HG03045 (cell line): Measurements from ENCODE around the gene MPST.

Experiments used
- ATAC-seq: cut with Tn5 transposase; IDR thresholded peaks from one replicate; pipeline ENCODE4 v1.9.1; 2021; ENCODE audit warnings: mild to moderate bottlenecking, moderate library complexity; ENCODE audit not compliant: unreplicated experiment

MPST gene

GRCh38 chr22:37021710-37022482 is 2.4 kb downstream of the MPST start:
- ATAC-seq: no peak

DNA sequence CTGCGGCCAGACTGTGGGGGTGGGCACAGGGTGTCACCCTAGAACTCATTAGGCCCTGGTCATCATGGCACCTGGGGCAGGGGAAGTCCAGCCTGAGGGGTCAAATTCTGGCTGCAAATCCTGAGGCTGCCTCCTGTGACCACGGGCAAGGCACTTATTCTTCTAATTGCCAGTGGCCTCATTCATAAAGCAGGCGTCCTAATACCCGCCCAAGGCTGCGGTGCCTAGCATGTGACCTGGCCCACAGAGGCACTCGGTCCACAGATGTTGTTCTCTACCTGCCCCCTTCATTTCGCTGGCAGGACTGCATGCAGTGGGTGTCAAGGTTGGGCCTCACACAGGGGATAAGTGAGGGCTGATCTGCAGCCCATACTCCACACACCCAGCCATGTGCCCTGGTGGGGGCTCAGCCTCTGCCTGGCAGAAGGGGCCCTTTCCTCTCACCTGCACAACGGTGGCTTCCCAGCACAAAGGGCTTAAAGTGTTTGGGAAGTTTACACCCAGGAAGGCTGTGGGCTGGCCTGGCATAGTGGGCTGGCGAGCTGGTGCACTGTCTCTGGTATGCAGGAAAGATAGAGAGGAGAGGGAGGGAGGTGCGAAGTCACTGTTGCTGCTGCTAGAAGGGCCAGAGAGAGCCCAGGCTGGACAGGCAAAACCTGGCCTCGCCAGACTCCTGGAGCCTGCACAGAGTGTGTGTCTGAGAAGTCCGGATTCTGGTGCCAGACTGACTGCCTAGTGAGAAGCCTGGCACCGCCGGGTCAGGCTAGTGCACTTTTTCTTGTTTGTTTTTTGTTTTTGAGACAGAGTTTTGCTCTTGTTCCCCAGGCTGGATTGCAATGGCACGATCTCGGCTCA is 3.2 kb downstream of the MPST start:
- no peak for ATAC-seq

DNA sequence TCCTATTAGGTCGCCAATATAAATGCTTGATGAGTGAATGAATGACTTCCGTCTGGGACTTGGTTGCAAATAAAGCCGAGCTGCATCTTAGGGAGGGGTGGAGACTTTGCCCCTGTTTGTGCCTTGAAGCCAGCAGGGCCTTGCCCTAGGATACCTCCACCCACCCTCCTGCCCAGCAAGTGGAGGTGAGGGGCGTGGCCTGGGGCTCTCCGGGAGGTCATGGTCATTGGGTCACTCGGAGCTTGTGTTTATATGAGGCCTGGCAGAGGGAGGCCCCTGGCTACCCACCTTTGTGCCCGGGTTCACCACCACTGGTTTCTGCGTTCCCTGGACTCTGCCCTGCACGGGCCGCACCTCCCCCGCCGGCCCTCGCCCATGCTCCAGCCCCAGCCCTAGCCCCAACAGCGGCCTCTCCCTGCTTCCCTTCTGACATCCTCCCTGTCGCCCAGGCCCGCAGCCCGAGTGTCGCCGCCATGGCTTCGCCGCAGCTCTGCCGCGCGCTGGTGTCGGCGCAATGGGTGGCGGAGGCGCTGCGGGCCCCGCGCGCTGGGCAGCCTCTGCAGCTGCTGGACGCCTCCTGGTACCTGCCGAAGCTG is 4.3 kb downstream of the MPST start:
- ATAC-seq: no peak

DNA sequence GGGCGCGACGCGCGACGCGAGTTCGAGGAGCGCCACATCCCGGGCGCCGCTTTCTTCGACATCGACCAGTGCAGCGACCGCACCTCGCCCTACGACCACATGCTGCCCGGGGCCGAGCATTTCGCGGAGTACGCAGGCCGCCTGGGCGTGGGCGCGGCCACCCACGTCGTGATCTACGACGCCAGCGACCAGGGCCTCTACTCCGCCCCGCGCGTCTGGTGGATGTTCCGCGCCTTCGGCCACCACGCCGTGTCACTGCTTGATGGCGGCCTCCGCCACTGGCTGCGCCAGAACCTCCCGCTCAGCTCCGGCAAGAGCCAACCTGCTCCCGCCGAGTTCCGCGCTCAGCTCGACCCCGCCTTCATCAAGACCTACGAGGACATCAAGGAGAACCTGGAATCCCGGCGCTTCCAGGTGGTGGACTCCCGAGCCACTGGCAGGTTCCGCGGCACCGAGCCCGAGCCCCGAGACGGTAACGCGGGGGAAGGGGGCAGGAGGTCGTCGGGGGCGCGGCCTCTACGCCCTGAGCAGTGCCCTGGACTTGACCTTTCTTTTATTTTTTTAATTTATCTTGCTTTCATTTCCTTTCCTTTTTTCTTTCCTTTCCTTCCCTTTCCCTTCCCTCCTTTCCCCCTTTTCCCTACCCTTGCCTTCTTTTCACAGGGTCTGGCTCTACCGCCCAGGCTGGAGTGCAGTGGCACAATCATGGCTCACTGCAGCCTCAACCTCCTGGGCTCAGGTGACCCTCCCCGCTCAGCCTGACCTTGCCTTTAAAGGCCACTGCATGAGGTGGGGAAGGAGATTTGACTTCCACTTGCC is 5.0 kb downstream of the MPST start:
- ATAC-seq: no peak

DNA sequence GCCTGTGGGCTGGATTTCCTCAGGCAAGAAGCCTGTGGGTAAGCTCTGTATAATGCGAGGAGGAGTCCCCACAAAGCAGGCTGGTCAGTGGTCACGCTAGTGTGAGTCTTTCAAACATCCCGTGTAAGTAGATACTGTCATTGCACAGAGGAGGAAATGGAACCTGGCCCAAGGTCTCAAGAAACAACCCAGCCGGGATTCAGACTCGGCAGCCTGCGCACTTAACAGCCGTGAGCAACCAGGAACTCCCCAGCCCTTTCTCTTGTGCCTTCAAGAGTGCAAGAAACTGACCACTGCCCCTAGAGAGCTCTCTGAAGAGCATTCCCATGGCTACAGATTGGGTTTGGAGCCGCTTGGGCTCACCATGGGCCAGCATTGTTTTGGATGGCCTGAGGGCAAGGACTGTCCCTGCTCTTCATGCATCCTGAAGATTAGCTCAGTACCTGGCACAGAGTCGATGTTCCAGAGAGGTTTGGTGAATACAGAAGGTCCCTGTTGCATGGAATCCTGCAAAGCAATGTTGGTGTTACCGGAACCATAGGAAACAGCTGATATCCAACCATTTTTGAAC is 6.0 kb downstream of the MPST start:
- no peak for ATAC-seq

- no peak for ATAC-seq
Measured at GRCh38 chr22:37026325-37026724, 6.8 kb downstream of the MPST start.

- no peak for ATAC-seq
Measured at GRCh38 chr22:37027556-37027955, 8.0 kb downstream of the MPST start.

DNA sequence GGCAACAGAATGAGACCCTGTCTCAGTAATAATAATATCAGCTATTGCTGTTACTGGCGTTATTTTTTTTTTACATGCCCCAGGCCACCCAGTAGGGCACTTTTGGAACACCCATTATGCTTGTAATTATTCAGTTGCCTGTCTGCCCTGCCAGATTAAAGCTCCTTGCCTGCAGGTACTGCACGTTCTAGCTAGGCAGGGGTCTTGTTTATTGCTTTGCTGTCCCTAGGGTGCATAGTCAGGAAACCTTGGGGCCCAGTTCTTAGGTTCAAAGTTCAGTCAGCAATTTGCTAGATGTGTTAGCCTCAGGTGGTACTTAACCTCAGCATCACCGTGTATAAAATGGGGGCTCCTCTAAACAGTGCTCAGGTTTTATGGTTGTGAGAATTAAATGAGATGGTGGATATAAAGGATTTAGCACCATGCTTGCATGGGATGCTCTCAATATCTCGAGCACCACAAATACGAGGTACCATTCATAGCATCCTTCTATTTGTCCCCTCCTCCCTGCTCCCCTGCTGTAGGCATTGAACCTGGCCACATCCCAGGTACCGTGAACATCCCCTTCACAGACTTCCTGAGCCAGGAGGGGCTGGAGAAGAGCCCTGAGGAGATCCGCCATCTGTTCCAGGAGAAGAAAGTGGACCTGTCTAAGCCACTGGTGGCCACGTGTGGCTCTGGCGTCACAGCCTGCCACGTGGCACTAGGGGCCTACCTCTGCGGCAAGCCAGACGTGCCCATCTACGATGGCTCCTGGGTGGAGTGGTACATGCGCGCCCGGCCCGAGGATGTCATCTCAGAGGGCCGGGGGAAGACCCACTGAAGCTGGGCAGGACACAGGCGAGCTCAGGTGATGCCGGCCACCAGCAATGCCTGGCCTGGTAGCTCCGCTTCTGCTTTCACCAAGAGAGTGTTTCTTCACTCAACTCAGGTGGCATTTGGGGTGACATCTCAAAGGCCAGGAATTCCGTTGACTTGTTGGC is 9.4 kb downstream of the MPST start:
- no peak for ATAC-seq

- ATAC-seq: no peak
Measured at GRCh38 chr22:37030560-37031281, 11.2 kb downstream of the MPST start.

DNA sequence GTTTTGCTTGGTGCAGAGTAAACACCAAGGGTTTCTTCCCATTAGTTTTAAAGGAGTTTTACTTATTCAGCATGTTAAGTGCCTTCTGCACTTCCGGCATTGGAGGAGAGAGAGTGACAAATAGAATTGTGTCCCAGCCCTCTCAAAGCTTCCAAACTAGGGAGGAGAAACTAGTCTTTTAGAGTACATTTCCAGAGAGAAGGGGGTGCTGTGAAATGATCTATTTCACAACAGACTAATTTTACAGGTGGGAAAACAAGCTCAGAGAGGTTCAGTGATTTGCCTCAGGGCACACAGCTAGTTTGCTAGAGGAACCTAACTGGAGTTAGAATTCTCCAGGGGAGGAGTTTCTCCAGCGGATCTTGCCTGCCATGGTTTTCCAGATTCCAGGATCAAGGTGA is 12.6 kb downstream of the MPST start:
- no peak for ATAC-seq

GRCh38 chr22:37032535-37033460 is 13.3 kb downstream of the MPST start:
- ATAC-seq: no peak

DNA sequence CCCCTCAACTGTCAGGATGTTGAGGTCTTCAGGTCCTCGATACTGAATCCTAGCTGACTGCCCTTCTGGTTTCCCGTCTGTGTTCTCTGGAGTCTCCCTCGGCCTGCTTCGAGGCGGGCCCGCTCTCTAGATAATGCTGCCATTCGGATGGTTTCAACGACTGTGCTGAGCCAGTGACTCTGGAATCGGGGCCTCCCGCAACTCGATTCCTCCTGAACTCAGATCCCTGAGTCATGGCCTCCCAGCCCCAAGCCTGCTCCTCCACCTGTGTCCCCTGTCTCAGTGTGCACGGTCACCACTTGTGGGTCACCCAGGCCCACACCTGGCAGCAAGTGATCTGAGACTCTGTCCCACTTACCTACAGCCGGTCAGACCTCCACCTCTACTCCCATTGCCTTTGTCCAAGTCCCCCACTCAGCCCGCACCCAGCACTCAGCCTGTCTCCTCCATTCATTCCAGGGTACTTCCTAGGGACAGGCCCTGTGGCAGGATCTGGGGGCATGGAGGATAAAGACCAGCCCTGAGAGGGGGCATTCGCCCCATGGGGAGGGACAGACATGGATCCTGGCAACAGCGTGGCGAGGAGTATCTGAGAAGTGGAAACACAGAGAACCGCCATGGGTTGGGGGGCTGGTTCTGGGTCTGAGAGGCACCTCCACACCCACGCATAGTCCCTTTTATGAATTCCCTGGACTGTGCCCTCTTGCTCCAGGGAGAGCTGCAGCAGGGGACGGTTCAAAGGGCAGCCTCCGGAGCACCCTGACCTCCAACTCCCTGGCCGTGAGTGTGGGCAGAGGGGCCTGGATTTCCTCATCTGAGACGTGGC is 14.3 kb downstream of the MPST start:
- no peak for ATAC-seq

DNA sequence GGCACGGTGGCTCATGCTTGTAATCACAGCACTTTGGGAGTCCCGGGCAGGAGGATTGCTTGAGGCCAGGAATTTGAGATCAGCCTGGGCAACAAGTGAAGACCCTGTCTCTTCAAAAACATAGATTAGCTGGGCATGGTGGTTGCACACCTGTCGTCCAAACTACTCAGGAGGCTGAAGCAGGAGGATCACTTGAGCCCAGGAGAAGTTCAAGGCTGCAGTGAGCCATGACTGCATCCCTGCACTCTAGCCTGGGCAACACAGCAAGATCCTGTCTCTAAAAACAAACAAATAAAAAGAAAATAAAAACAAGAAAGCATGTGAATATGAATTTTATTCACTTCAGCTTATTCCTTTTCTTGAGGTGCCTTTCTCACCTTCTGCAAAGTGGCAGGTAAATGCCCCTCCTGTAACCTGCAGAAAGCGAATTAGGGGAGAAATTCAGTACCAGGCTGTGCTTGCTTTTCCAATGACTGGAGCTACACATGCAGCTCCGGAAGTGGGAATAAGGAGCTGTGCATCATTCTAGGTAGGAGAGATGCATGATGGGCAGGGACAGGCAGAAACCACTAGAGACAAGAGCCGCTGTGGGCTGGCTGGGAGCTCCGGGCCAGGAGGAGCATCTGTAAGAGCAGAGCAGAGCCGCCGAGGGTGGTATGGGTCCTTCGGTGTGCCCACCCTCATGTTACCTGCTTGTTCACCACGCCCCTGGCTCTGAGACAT is 17.3 kb downstream of the MPST start:
- no peak for ATAC-seq

- ATAC-seq: no peak
Measured at GRCh38 chr22:37037669-37038068, 18.1 kb downstream of the MPST start.

DNA sequence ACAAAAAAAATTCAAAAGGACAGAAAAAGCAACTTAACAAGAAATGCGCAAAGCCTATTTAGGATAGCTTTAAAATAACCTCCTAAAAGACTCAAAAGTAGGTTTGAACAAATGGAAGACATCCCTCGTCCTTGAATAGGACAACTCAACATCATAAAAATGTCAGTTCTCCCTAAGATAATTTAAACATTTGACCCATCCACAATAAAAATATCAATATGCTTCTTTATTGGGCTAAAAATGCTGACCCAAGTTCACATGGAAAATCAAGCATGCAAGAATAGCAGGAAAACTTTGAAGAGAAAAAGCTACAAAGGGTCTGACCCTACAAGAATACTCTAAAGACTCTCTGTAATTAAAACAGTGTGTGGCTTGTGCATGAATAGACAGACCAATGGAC is 19.9 kb downstream of the MPST start:
- no peak for ATAC-seq

- no peak for ATAC-seq
Measured at GRCh38 chr22:37043209-37043827, 23.8 kb downstream of the MPST start.
